ENCODE data around the gene TIGD7. TPM values are rescaled to one million over a fixed set of nuclear protein-coding genes. Genes with fewer than 3 reads are reported as not detected.

TIGD7 gene
- polyA plus RNA-seq, 3 donors = 0.32 to 1.4 (median 0.64) TPM

GRCh38 chr16:3321816-3322215, 16.6 kb upstream of the TIGD7 start:
- no peak overlapping the region for H2AFZ ChIP-seq (ENCODE audit: insufficient read depth, low read depth, low read length, poor library complexity, severe bottlenecking)
- peaks cover 4 to 14% of the 10 kb centered on the region in 2 donors for H3K36me3 ChIP-seq (replicated peaks in 1 of 2; ENCODE audit: control insufficient read depth in 1 of 2, insufficient read depth in 2 of 2, low read length in 2 of 2)
- H3K4me1 Mint-ChIP-seq = no peaks in the 10 kb centered on the region
- no peaks in the 10 kb centered on the region for H4K20me1 ChIP-seq (ENCODE audit: insufficient read depth, low read length)
- H3K9me3 Mint-ChIP-seq = peaks cover 47 to 93% (median 83%) of the 10 kb centered on the region in 7 donors
- DNase-seq = no peak
- peaks cover 0 to 2% (median 2%) of the 10 kb centered on the region in 3 donors for H3K27me3 Mint-ChIP-seq (ENCODE audit: low read depth in 3 of 3)
- H3K4me3 ChIP-seq (replicated peaks in 1 of 3; ENCODE audit: low read depth in 2 of 3, low read length in 3 of 3) = no peak overlapping the region
- 67% methylated on average over 1 of the region's 2 CpGs for WGBS (ENCODE audit: insufficient coverage)
- intact Hi-C loops (cut with micrococcal nuclease) = no loop called here
- H3K27me3 ChIP-seq (ENCODE audit: control insufficient read depth in 2 of 2, insufficient read depth in 2 of 2, low read length in 2 of 2) = no peaks in the 10 kb centered on the region
- H3K9me3 ChIP-seq (replicated peaks in 1 of 2; ENCODE audit: control insufficient read depth in 1 of 2, insufficient read depth in 1 of 2, low read length in 2 of 2) = peaks cover 67 to 76% of the 10 kb centered on the region in 2 donors
- H3K4me1 ChIP-seq (ENCODE audit: control insufficient read depth in 1 of 2, insufficient read depth in 2 of 2, low read length in 2 of 2) = no peaks in the 10 kb centered on the region
- H3K4me3 Mint-ChIP-seq = no peak overlapping the region
- TF ChIP-seq CTCF (IDR thresholded peaks at IDR 0.05) = no peak
- no peak overlapping the region for H3K9ac ChIP-seq (ENCODE audit: insufficient read depth, low read length, poor library complexity, severe bottlenecking)
- no peaks in the 10 kb centered on the region for H3K79me2 ChIP-seq (ENCODE audit: insufficient read depth, low read length)
- peaks cover 11 to 15% of the 10 kb centered on the region in 2 donors for H3K36me3 Mint-ChIP-seq
- no peak overlapping the region for H3K4me2 ChIP-seq (replicated peaks; ENCODE audit: extremely low read depth, low read length, poor library complexity, severe bottlenecking)
- H3K27ac ChIP-seq (ENCODE audit: low read depth in 1 of 2, low read length in 2 of 2) = no peak overlapping the region
- no peak overlapping the region for H3K27ac Mint-ChIP-seq

- Mint-ChIP-seq H3K4me1 (no peaks in the 10 kb centered on the region), H3K36me3 (peaks cover 37 to 49% of the 10 kb centered on the region in 2 donors), H3K9me3 (peaks cover 79 to 98% (median 96%) of the 10 kb centered on the region in 7 donors), H3K27ac (no peak overlapping the region), H3K27me3 (ENCODE audit: low read depth in 3 of 3) (peaks cover 0 to 2% (median 0%) of the 10 kb centered on the region in 3 donors), H3K4me3 (no peak overlapping the region)
- H3K9ac ChIP-seq (ENCODE audit: insufficient read depth, low read length, poor library complexity, severe bottlenecking) = no peak overlapping the region
- H3K4me3 ChIP-seq (replicated peaks in 1 of 3; ENCODE audit: low read depth in 2 of 3, low read length in 3 of 3) = peak overlapping the region in 1 of 3 experiments; percentile 45
- intact Hi-C loops (cut with micrococcal nuclease) = loop anchor here (5.0 to 10.0 kb wide), 3 partner anchors 40 to 60 kb away; no protein-coding TSS in a partner anchor
- no peak overlapping the region for H2AFZ ChIP-seq (ENCODE audit: insufficient read depth, low read depth, low read length, poor library complexity, severe bottlenecking)
- H3K4me1 ChIP-seq (ENCODE audit: control insufficient read depth in 1 of 2, insufficient read depth in 2 of 2, low read length in 2 of 2) = no peaks in the 10 kb centered on the region
- no peak overlapping the region for H3K4me2 ChIP-seq (replicated peaks; ENCODE audit: extremely low read depth, low read length, poor library complexity, severe bottlenecking)
- H3K9me3 ChIP-seq (replicated peaks in 1 of 2; ENCODE audit: control insufficient read depth in 1 of 2, insufficient read depth in 1 of 2, low read length in 2 of 2) = peaks cover 75 to 100% of the 10 kb centered on the region in 2 donors
- TF ChIP-seq CTCF (IDR thresholded peaks at IDR 0.05) = no peak
- H3K36me3 ChIP-seq (replicated peaks in 1 of 2; ENCODE audit: control insufficient read depth in 1 of 2, insufficient read depth in 2 of 2, low read length in 2 of 2) = peaks cover 7 to 49% of the 10 kb centered on the region in 2 donors
- no peaks in the 10 kb centered on the region for H3K27me3 ChIP-seq (ENCODE audit: control insufficient read depth in 2 of 2, insufficient read depth in 2 of 2, low read length in 2 of 2)
- 100% methylated on average over 1 of the region's 3 CpGs for WGBS (ENCODE audit: insufficient coverage)
- no peaks in the 10 kb centered on the region for H3K79me2 ChIP-seq (ENCODE audit: insufficient read depth, low read length)
- H4K20me1 ChIP-seq (ENCODE audit: insufficient read depth, low read length) = no peaks in the 10 kb centered on the region
- H3K27ac ChIP-seq (ENCODE audit: low read depth in 1 of 2, low read length in 2 of 2) = no peak overlapping the region
- DNase-seq = no peak
Observed at GRCh38 chr16:3317315-3317999, 12.2 kb upstream of the TIGD7 start.
